CD4-positive, alpha-beta T cell treated with Interleukin-6 for 4 hours (primary cell): ENCODE results near the gene VAMP7.
"Not testable (repeated sequence)": the region's sequence is repeated elsewhere in the genome, so short reads cannot be mapped to it uniquely, and the experiment has no call there.

Source experiments
- DNase-seq: peaks from one replicate; pipeline ENCODE4 v3.0.0-alpha.2; 2020; ENCODE audit warnings: mixed read lengths

Gene VAMP7

GRCh38 chrX:155923200-155923599, 42.1 kb downstream of the VAMP7 start:
- DNase-seq, result no peak

DNA sequence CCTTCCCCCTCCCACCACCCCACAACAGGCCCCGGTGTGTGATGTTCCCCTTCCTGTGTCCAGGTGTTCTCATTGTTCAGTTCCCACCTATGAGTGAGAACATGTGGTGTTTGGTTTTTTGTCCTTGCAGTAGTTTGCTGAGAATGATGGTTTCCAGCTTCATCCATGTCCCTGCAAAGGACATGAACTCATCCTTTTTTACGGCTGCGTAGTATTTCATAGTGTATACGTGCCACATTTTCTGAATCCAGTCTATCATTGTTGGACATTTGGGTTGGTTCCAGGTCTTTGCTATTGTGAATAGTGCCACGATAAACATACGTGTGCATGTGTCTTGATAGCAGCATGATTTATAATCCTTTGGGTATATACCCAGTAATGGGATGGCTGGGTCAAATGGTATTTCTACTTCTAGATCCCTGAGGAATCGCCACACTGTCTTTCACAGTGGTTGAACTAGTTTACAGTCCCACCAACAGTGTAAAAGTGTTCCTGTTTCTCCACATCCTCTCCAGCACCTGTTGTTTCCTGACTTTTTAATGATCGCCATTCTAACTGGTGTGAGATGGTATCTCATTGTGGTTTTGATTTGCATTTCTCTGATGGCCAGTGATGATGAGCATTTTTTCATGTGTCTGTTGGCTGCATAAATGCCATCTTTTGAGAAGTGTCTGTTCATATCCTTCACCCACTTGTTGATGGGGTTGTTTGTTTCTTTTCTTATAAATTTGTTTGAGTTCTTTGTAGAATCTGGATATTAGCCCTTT, 49.9 kb downstream of the VAMP7 start:
- DNase-seq, result not testable (repeated sequence)

GRCh38 chrX:155938132-155938531, 57.0 kb downstream of the VAMP7 start:
- DNase-seq, result no peak

DNA sequence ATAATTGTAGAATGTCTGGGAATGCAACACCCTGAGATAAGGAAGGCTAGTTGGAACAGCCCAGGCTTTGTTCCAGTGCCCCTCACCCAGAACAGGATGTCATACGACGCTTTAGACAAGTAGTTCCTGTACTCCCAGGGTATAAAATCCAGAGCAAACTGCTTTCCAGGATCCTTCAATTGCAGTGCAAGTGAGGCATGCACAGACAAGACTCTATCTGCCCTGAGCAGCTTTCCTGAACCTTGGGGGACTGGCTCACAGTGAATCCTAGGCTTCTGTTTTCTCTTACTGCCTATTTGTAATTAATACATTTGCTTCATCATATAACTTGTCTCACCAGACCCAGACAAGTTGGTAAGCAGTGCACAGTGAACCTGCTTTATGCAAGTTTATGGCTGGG, 68.0 kb downstream of the VAMP7 start:
- no peak for DNase-seq

- no peak for DNase-seq
Measured at GRCh38 chrX:155951237-155951789, 70.2 kb downstream of the VAMP7 start.

DNA sequence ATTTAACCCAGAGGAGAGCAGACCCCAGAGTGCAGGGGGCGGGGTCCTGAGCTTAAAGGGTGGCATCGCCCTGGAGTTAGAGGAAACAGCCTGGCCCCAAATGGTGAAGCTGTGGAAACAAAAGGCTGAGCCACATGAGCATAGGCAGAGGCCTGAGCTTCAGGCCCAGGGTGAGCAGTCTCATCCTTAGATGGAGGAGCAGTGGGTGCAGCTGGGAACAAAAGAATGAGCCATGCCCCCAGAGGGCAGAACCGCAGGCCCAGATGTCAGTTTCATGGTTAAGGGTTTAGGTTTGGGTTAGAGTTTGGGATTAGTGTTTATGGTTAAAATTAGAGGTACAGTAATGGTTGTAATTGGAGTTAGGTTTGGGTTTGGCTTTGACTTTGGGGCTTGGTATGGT, 71.9 kb downstream of the VAMP7 start:
- DNase-seq, result no peak

DNA sequence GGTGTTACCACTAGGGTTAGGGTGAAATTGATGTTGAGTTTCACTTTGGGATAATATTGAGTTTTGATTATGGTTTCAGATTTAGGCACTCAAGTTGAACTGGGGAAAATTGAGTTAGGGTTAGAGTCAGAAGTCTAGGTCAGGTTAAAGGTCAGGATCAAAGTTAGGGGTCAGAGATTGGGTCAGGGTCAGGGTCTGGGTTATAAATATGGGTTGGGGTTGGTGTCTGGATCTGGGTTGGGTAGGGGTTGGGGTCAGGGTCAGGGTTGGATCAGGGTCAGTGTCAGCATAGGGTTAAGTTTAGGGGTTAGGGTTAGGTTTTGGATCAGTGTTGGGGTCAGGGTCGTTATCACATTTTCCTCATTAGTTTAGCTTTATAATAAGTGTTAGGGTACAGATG, 73.6 kb downstream of the VAMP7 start:
- DNase-seq, result no peak

DNA sequence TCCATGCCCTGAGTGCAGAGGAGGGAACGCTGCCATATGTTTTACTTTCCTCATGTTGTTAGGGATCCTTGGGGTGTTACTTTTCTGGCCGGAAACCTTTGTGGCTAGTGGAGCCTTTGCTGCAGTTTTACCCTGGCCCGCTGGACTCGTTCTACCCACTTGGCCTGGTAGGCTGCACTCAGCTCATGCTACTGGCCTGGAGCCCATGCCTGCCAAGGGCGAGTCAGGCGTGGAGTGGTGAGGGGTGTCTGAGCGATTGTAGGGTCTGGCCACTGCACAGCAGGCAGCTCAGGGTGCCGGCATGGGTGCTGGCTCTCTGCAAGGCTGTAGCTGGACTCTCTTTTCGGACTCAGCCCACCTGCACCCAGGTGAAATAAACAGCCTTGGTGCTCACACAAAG, 75.0 kb downstream of the VAMP7 start:
- DNase-seq, result no peak

GRCh38 chrX:155956649-155957048, 75.5 kb downstream of the VAMP7 start:
- DNase-seq, result no peak

- DNase-seq, result no peak
Measured at GRCh38 chrX:155957843-155958242, 76.7 kb downstream of the VAMP7 start.

GRCh38 chrX:155959018-155959587, 78.0 kb downstream of the VAMP7 start:
- no peak for DNase-seq

DNA sequence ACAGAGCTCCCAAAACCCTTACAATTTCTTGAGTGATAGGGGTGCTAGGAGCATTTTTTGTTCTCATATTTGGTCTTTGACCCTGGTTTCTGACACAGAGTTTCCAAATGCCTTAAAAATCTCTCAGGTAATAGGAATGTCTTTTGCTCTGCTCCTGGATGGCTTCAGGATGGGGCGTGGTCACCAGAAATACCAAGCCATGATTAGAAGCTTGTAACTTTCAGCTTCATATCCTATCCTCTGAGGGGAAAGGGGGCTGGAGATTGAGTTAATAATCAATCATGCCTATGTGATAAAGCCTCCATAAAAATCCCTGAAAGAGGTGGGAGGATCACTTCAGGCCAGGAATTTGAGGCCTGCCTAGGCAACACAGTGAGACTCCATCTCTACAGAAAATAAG, 81.8 kb downstream of the VAMP7 start:
- no peak for DNase-seq

DNA sequence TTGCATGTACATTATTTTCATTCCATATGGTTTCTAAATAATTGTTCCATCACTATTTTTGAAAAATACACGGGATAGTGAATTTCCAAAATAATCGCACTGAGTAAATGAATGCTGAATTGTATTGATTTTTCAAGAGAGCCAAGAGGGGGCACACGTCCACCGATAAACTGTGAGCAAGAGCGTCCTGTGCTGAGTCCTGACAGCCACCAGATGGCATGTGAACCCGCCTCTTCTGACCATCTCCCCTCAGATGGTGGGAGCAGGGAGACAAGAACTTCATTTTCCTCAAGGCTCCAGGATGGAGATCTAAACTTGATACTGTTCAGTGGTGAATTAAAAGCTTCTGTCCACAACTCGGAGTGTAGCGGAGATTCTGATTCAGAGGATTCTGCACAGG, 85.7 kb downstream of the VAMP7 start:
- DNase-seq, result peak; percentile 10

DNA sequence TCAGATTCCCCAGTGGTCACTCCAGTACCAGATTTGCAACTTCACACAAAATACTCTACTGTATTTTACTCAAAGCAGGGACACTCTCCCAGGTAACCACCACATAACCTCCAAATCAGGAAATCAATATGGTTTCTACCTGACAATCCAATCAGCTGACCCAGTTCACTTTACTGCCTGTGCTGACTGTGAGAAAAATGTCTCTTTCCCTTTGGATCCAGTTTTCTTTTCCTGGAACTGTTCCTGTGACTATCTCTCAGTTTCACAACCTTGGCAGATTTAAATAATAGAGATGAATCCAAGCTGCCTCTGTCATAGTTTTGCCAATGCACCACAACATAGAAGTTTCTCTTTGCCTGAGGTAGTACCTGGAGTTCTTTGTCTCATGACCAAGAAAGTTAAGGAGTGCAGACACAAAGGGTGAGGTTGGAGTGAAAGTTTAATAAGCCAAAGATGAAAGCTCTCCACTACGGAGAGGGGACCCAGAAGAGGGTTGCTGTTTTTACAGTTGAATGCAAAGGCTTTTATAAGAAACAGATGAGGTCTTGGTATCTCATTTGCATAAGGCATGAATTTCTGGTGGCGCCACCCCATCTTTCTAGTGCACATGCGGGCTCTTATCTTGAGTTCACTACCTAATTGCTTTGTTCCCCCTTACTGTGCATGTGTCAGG, 86.6 kb downstream of the VAMP7 start:
- DNase-seq, result no peak

DNA sequence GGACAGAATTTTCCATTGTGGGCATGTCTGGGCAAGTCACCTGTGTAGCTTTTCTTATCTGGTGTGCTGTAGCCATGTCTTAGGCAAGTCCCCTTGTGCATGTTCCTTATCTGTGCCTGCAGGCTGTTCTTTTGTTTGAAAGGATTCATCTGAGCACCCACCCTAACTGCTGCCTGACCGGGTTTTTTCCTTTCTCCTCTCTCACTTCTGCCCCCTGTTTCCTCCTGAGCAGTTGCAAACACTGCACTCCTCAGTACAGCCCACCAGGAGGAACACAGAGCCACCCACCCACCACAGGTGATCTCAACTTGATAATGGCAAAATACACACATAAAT, 87.1 kb downstream of the VAMP7 start:
- DNase-seq, result no peak

GRCh38 chrX:155968791-155969190, 87.6 kb downstream of the VAMP7 start:
- no peak for DNase-seq

DNA sequence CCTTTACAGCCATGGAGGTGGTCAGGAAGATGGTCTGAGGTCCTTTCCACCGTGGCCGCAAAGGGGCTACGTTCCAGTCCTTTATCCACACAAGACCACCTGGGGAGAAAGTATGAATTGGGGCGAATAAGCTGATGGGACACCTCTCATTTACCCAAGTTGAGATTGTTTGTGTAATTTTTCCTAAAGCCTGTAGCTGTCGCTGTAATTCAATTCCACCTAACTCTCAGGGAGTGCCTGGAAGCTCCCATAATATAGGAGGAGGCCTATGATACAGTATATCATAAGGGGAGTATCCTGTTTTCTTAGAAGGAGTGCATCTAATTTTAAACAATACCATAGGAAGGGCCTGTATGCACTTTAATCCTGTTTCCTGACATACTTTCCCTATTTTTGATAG, 90.5 kb downstream of the VAMP7 start:
- not testable (repeated sequence) for DNase-seq

DNA sequence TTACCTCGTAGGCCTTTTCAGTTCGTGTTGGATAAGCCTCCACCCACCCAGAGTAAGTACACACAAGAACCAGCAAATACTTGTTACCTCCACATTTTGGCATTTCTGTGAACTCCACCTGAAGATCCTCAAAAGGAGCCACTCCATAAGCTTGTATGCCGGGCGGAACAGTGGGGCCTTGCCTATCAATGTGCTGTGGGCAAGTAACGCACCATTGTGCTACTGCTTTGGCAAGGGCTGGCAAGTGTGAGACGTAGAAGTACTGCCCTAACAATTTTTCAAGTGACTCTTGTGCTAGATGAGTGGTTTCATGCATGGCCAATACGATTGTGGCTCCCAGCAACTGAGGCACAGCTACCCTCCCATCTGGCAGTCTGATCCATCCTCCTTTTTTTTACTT, 91.1 kb downstream of the VAMP7 start:
- DNase-seq, result not testable (repeated sequence)

DNA sequence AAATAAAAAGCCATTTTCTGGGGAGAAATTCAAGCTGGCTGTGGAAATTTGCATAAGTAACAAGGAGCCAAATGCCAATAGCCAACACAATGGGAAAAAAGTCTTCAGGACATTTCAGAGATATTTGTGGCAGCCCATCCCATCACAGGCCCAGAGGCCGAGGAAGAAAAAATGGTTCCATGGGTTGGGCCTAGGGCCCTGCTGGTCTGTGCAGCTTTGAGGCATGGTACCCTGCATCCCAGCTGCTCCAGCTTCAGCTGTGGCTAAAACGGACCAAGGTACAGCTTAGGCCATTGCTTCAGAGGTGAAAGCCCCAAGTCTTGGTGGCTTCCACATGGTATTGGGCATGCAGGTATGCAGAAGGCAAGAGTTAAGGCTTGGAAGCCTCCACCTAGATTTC, 102.2 kb downstream of the VAMP7 start:
- no peak for DNase-seq

GRCh38 chrX:155985208-155985607, 104.1 kb downstream of the VAMP7 start:
- no peak for DNase-seq

GRCh38 chrX:155986995-155987394, 105.8 kb downstream of the VAMP7 start:
- DNase-seq, result not testable (repeated sequence)

DNA sequence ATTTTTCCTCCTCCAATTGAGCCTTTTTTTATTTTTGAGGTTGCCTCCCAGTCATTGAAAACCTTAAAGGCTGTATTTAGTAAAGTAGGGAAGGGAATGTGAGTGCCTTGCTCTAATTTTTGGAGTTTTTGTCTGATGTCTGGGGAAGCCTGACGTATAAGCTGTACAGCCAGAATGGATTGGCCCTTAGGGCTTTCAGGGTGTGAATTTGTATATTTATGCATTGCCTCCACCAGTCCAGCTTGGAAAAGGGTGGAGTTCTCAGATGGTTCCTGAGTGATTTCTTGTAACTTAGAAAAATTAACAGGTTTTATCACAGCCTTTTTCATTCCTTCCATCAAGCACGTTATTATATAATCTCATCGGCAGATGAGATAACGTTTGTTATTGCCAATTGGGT, 107.7 kb downstream of the VAMP7 start:
- no peak for DNase-seq
